Measurements from ENCODE around the gene AOPEP.

DNA sequence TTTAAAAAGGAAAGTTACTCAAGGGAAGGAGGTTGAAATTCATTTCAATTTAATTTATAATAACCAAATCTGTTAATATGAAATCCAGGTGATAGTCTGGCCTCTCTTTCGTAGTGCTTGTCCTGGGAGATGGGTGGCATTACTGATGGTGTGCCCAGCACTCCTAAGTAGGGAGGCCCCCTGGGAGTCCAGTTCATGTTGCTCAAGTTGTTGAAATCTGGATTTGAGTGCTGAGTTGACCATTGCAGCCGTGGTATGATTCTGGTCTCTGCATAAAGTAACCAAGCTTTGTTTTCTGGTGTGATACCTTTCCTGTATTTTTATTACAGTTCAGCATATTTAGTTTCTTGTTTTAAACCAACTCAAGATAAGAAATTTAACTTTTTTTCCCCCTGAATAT, 303.2 kb downstream of the AOPEP start:
- TF ChIP-seq, protein P1, sequence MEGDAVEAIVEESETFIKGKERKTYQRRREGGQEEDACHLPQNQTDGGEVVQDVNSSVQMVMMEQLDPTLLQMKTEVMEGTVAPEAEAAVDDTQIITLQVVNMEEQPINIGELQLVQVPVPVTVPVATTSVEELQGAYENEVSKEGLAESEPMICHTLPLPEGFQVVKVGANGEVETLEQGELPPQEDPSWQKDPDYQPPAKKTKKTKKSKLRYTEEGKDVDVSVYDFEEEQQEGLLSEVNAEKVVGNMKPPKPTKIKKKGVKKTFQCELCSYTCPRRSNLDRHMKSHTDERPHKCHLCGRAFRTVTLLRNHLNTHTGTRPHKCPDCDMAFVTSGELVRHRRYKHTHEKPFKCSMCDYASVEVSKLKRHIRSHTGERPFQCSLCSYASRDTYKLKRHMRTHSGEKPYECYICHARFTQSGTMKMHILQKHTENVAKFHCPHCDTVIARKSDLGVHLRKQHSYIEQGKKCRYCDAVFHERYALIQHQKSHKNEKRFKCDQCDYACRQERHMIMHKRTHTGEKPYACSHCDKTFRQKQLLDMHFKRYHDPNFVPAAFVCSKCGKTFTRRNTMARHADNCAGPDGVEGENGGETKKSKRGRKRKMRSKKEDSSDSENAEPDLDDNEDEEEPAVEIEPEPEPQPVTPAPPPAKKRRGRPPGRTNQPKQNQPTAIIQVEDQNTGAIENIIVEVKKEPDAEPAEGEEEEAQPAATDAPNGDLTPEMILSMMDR (IDR thresholded peaks at IDR 0.05), result no peak
- TF ChIP-seq POLR2A (IDR thresholded peaks at IDR 0.05), result no peak

All from heart left ventricle (tissue), 13 donors.